ENCODE results near the gene FN3KRP. TPM values are rescaled to one million over a fixed set of nuclear protein-coding genes. Genes with fewer than 3 reads are reported as not detected.

Gene FN3KRP
- polyA plus RNA-seq, 1 of the 3 experiments (the other 2 are of a cell fraction): 68.2 TPM

DNA sequence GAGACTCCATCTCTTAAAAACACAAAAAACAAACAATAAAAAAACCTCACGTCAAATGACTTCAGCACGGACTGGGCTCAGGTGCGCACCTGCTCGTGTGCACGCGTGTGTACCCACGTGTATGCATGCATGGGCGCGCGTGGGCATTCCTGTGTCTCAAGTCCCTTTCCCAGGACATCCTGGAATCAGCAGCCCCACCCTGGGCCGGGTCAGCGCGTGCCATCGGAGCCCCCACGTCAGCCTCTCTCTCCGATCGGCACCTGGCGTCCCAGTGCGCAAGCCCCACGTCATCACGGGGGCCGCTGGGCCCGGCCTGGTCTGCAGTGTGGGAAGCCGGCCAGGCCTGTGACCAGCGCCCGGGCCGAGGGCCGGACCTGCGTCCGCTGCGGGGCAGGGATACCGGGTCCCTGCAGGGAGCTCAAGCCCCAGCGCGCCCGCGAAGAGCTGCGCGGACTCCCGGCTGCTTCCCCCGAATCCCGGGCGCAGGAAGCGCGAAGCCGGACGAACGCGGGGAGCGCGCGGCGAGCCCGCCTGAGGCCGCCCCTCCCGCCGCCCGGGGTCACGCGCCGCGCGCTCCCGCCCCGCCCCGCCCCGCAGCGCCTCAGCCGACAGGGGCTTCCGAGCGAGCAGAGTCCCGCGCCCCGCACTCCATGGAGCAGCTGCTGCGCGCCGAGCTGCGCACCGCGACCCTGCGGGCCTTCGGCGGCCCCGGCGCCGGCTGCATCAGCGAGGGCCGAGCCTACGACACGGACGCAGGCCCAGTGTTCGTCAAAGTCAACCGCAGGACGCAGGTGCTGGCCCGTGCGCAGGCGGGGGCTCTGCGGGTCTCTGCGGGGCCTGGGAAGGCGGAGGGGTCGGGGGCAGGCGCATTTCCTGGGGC is 18.7 kb downstream of the FN3KRP start, which contains the start of gene FN3K (continued):
- TF ChIP-seq CHD2 (IDR thresholded peaks at IDR 0.05; ENCODE audit: low read length, partially characterized antibody) (no peak), NFIC (IDR thresholded peaks at IDR 0.05; ENCODE audit: borderline replicate concordance) (no peak), MXI1 (IDR thresholded peaks at IDR 0.05; ENCODE audit: low read depth, low read length) (peak; percentile 76; the same call in 1 of the 2 replicates)
- TF ChIP-seq, protein P1, sequence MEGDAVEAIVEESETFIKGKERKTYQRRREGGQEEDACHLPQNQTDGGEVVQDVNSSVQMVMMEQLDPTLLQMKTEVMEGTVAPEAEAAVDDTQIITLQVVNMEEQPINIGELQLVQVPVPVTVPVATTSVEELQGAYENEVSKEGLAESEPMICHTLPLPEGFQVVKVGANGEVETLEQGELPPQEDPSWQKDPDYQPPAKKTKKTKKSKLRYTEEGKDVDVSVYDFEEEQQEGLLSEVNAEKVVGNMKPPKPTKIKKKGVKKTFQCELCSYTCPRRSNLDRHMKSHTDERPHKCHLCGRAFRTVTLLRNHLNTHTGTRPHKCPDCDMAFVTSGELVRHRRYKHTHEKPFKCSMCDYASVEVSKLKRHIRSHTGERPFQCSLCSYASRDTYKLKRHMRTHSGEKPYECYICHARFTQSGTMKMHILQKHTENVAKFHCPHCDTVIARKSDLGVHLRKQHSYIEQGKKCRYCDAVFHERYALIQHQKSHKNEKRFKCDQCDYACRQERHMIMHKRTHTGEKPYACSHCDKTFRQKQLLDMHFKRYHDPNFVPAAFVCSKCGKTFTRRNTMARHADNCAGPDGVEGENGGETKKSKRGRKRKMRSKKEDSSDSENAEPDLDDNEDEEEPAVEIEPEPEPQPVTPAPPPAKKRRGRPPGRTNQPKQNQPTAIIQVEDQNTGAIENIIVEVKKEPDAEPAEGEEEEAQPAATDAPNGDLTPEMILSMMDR (IDR thresholded peaks at IDR 0.05): no peak
- TF ChIP-seq, protein P2, sequence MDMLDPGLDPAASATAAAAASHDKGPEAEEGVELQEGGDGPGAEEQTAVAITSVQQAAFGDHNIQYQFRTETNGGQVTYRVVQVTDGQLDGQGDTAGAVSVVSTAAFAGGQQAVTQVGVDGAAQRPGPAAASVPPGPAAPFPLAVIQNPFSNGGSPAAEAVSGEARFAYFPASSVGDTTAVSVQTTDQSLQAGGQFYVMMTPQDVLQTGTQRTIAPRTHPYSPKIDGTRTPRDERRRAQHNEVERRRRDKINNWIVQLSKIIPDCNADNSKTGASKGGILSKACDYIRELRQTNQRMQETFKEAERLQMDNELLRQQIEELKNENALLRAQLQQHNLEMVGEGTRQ (IDR thresholded peaks at IDR 0.05; ENCODE audit: borderline replicate concordance, low read depth, low read length): no peak
- TF ChIP-seq, protein P3, sequence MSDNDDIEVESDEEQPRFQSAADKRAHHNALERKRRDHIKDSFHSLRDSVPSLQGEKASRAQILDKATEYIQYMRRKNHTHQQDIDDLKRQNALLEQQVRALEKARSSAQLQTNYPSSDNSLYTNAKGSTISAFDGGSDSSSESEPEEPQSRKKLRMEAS (IDR thresholded peaks at IDR 0.05; ENCODE audit: low read depth): peak; percentile 68

DNA sequence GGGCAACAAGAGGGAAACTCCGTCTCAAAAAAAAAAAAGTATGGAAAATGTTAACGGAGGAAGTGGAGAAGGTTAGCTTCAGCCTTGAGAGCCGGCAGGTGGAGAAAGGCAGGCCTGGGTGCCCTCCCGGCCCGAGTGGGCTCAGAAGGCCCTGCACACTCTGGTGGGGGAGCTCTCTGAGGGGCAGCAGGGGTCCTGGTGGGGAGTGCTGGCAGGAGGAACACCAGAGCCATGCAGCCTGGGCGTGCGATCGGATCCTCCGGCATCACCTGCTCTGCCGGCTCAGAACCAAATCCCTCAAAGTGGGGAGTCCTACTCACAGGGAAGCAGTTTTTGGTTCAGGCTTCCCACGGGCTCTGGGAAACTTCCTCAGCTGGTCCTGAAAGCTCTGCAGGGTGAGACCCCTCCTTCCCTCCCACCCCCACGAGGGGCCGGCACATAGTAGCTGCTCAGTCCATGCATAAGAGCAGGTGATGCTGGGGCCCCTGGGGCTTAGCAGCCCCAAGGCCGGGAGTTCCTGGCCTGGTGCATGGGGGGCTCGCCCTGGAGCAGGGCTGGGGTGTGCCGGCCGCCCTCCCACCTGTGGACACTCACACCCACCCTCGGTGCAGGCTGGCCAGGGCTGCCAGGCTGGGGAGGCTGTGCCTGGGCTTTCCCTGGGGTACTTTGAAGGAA is 20.1 kb downstream of the FN3KRP start:
- Histone ChIP-seq H3K79me2 (ENCODE audit: insufficient read depth) (no peaks in the 10 kb centered on the region), H3K9ac (no peak overlapping the region), H3K4me3 (ENCODE audit: low read depth in 2 of 2, low read length in 1 of 2) (peak overlapping the region in 1 of 2 experiments; percentile 69; a peak in 1 of 4 replicates), H4K20me1 (ENCODE audit: insufficient read depth) (no peaks in the 10 kb centered on the region), H3K4me2 (peak overlapping the region; percentile 86; the same call in 1 of the 2 replicates), H2AFZ (ENCODE audit: low read depth) (no peak overlapping the region), H3K27me3 (ENCODE audit: insufficient read depth) (no peaks in the 10 kb centered on the region), H3K9me2 (no peaks in the 10 kb centered on the region), H3K36me3 (replicated peaks in 1 of 2; ENCODE audit: control insufficient read depth in 1 of 2, insufficient read depth in 2 of 2, low read length in 1 of 2) (peaks cover 14 to 40% of the 10 kb centered on the region in 2 experiments), H3K27ac (ENCODE audit: low read depth in 2 of 2, low read length in 1 of 2) (no peak overlapping the region), H3K4me1 (ENCODE audit: control insufficient read depth in 1 of 2, insufficient read depth in 2 of 2, low read depth in 1 of 2, low read length in 1 of 2) (peaks cover 0 to 3% of the 10 kb centered on the region in 2 experiments; a peak in 1 of 4 replicates), H3K9me3 (peaks cover 15% of the 10 kb centered on the region; the same call in 1 of the 2 replicates), H3F3A (replicated peaks; ENCODE audit: insufficient read depth) (no peaks in the 10 kb centered on the region)
- ChIA-PET POLR2A (no interaction called here), CTCF (interaction anchor here (1.4 to 1.6 kb wide), 2 partner anchors 12 to 68 kb away, joined by 3 to 4 read pairs; no protein-coding TSS in a partner anchor)
- WGBS (ENCODE audit: low lambda C conversion rate): 95% methylated on average over 13 of the region's 18 CpGs
- no peak for DNase-seq
- TF ChIP-seq GATA2 (CRISPR knock-in tag; IDR thresholded peaks at IDR 0.05) (no peak), JUND (IDR thresholded peaks at IDR 0.05) (no peak), EP300 (IDR thresholded peaks at IDR 0.05; ENCODE audit: borderline replicate concordance in 1 of 2, low read depth in 1 of 2, low read length in 1 of 2) (no peak), TAF1 (IDR thresholded peaks at IDR 0.05; ENCODE audit: borderline replicate concordance, low read depth, low read length) (no peak), NFIC (IDR thresholded peaks at IDR 0.05; ENCODE audit: borderline replicate concordance) (no peak), RFX5 (IDR thresholded peaks at IDR 0.05; ENCODE audit: low read length) (no peak), MEF2A (IDR thresholded peaks at IDR 0.05; ENCODE audit: borderline replicate concordance, low read depth) (no peak), SMC3 (IDR thresholded peaks at IDR 0.05; ENCODE audit: low read depth, low read length) (no peak)
- TF ChIP-seq, protein P4, sequence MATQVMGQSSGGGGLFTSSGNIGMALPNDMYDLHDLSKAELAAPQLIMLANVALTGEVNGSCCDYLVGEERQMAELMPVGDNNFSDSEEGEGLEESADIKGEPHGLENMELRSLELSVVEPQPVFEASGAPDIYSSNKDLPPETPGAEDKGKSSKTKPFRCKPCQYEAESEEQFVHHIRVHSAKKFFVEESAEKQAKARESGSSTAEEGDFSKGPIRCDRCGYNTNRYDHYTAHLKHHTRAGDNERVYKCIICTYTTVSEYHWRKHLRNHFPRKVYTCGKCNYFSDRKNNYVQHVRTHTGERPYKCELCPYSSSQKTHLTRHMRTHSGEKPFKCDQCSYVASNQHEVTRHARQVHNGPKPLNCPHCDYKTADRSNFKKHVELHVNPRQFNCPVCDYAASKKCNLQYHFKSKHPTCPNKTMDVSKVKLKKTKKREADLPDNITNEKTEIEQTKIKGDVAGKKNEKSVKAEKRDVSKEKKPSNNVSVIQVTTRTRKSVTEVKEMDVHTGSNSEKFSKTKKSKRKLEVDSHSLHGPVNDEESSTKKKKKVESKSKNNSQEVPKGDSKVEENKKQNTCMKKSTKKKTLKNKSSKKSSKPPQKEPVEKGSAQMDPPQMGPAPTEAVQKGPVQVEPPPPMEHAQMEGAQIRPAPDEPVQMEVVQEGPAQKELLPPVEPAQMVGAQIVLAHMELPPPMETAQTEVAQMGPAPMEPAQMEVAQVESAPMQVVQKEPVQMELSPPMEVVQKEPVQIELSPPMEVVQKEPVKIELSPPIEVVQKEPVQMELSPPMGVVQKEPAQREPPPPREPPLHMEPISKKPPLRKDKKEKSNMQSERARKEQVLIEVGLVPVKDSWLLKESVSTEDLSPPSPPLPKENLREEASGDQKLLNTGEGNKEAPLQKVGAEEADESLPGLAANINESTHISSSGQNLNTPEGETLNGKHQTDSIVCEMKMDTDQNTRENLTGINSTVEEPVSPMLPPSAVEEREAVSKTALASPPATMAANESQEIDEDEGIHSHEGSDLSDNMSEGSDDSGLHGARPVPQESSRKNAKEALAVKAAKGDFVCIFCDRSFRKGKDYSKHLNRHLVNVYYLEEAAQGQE (IDR thresholded peaks at IDR 0.05; ENCODE audit: low read depth, low read length): no peak

All from SK-N-SH (cell line).